Kidney (tissue), 14 donors: ENCODE results near the gene RAI1. TPM values are rescaled to one million over a fixed set of nuclear protein-coding genes. Genes with fewer than 3 reads are reported as not detected.

ENCODE experiments used
- DNase-seq, 5 donors: peaks; one replicate each; pipeline ENCODE4 v3.0.0-alpha.2; 2013 to 2020
- FAIRE-seq: peaks from 2 replicates; lab custom pipeline; 2012; peaks lifted over from hg19 to GRCh38; lab: Jason Lieb, UNC
- H3K27ac ChIP-seq, 2 donors: one replicate each; pipeline ENCODE4 v1.7.0; 2013; ENCODE audit warnings: low read depth in 2 of 2, low read length in 2 of 2, inconsistent platforms in 1 of 2
- H3K27me3 ChIP-seq: one replicate; pipeline ENCODE4 v1.7.1; 2013; ENCODE audit warnings: low read length, inconsistent platforms; ENCODE audit not compliant: control insufficient read depth, insufficient read depth
- H3K36me3 ChIP-seq, 3 donors: one replicate each; pipeline versions ENCODE4 v1.7.0 to v1.7.1; 2013; ENCODE audit warnings: low read length in 3 of 3, control low read depth in 1 of 3, inconsistent platforms in 1 of 3; ENCODE audit not compliant: insufficient read depth in 3 of 3, control insufficient read depth in 2 of 3
- H3K4me1 ChIP-seq, 3 donors: one replicate each; pipeline versions ENCODE4 v1.7.0 to v1.7.1; 2013; ENCODE audit warnings: low read length in 3 of 3, inconsistent platforms in 1 of 3, low read depth in 1 of 3; ENCODE audit not compliant: control insufficient read depth in 2 of 3, insufficient read depth in 2 of 3
- H3K4me3 ChIP-seq, 3 donors: one replicate each; pipeline versions ENCODE4 v1.7.0 to v1.8.1; 2013; ENCODE audit warnings: low read length in 3 of 3, control low read depth in 1 of 3, inconsistent platforms in 1 of 3
- H3K9ac ChIP-seq, 3 donors: one replicate each; pipeline versions ENCODE4 v1.7.0 to v1.7.1; 2013; ENCODE audit warnings: low read length in 3 of 3, control low read depth in 1 of 3, inconsistent platforms in 1 of 3
- H3K9me3 ChIP-seq, 3 donors: one replicate each; pipeline versions ENCODE4 v1.7.0 to v1.7.1; 2013; ENCODE audit warnings: low read length in 3 of 3, control low read depth in 1 of 3, inconsistent platforms in 1 of 3; ENCODE audit not compliant: control insufficient read depth in 2 of 3, insufficient read depth in 1 of 3
- intact Hi-C: fragments of 100-400 bp; cut with DNase I; formaldehyde crosslinking; loops from one replicate; pipeline ENCODE4 v1.11.1; 2022
- polyA plus RNA-seq: library from polyadenylated mRNA; stranded (reverse); fragments of 350-450 nt; fragmentation: Illumina TruSeq; extraction: RNeasy Lipid Tissue Mini Kit (QIAGEN cat#74804); gene quantifications from one replicate; pipeline ENCODE4 v1.2.3, GENCODE V29; 2014; ENCODE audit warnings: low read depth, low replicate concordance; ENCODE audit not compliant: insufficient read depth
- total RNA-seq: library from RNA; stranded (reverse); fragmentation: NEBNext Ultra II Directional; extraction: Animal tissue kit (Norgen Biotek cat#: 25700); gene quantifications from one replicate; pipeline ENCODE4 v1.2.1, GENCODE V29; 2021
- TF ChIP-seq, protein P1 (sequence below): IDR thresholded peaks from 3 replicates; pipeline ENCODE4 v1.5.1; 2012; ENCODE audit warnings: mild to moderate bottlenecking, moderate library complexity, borderline replicate concordance; ENCODE audit not compliant: insufficient read depth; ENCODE audit errors: extremely low read depth
- donor health status: control.
- donor health status: control.
- donor health status: control.
- donor health status: control.
- donor health status: control.
- donor health status: DM: yes; HTN: yes; CAD: no.
- donor health status: Normal renal cell carcinoma (clear cell type).

The RAI1 gene
- total and polyA plus RNA-seq, 2 donors from 2014 or later, result 6.7 to 50.5 TPM

DNA sequence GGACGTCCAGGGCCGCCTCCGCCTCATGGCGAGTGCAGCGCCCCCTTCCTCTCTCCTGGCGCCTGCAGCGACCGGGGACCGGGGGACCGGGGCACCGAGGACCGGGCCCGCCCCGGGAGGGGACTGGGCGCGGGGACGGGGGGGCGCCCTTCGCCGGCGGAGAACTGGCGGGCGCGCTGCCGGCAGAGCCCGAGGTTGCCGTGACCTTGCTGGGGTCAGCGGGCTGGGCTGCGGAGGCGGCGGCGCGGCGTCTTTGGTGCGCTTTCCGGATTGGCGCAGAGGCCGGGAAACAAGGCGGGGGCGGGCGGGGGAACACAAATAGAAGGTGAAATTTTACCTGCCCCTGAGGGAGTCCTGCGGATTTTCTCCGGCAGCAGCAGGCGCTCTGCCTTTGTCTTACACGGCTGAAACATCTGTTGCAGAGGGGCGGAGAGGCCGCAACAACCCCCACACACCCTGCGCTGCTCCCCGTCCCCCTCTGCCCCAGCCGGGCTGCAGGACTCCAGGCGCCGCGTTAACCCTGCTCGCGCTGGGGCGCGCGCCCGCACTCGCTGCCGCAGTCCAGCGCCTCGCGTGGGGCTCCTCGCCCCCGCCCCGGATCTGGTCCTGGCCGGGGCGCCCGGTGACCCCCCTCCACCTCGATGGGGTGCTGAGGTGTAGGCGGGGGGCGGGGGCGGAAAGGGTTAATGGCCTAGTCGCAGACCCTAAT is 102.0 kb downstream of the RAI1 start:
- Histone ChIP-seq H3K27me3 (no peaks in the 10 kb centered on the region), H3K36me3 (no peaks in the 10 kb centered on the region), H3K9me3 (no peaks in the 10 kb centered on the region), H3K27ac (peak overlapping the region; percentile 74 to 86), H3K4me3 (peak overlapping the region in 2 of 3 donors; percentile 30 to 46), H3K9ac (peak overlapping the region in 1 of 3 donors; percentile 61), H3K4me1 (peaks cover 0 to 29% (median 4%) of the 10 kb centered on the region in 3 donors)
- DNase-seq (peak; percentile 88 to 91 (median 90)), FAIRE-seq (no peak)
- intact Hi-C loops, result no loop called here
- TF ChIP-seq, protein P1, sequence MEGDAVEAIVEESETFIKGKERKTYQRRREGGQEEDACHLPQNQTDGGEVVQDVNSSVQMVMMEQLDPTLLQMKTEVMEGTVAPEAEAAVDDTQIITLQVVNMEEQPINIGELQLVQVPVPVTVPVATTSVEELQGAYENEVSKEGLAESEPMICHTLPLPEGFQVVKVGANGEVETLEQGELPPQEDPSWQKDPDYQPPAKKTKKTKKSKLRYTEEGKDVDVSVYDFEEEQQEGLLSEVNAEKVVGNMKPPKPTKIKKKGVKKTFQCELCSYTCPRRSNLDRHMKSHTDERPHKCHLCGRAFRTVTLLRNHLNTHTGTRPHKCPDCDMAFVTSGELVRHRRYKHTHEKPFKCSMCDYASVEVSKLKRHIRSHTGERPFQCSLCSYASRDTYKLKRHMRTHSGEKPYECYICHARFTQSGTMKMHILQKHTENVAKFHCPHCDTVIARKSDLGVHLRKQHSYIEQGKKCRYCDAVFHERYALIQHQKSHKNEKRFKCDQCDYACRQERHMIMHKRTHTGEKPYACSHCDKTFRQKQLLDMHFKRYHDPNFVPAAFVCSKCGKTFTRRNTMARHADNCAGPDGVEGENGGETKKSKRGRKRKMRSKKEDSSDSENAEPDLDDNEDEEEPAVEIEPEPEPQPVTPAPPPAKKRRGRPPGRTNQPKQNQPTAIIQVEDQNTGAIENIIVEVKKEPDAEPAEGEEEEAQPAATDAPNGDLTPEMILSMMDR, result no peak

DNA sequence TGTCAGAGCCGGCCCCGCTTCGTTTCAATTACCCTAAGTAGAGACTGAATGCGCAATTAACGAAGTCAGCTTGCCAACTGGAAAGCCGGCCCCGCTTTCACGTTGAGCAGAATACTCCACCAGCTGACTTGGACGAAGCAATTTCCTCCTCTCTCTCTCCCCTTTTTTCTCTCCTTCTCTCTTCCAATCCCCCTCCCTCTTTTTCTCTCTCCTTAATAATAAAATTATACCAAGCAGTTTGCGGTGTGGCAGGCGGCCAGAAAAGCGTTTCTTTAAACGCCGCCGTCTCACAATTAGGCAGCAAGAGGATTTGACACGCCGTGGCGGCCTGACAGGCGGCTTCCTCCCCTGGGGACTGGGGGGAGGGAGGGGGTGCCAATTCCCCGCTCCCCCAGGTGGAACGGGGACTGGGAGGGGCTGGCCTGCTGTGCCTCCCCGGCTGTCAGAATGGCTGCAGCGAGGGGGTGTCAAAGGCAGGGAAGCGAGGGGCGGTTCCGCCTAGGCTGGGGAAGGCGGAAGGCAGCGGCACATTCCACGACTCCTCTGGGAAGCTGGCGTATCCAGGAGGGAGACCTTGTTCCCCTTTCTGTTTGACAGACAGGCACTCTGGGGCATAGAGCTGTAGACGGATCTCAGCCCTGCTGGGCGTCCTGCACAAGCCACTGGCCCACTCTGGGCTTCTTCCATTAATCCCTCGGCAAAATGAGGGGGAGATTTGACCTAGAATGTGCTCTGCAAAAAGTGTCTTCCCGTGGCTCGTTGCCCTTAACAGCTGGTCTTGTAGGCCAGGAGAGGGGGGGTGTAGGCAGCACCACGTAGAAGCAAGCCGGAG is 102.8 kb downstream of the RAI1 start:
- intact Hi-C loops, result no loop called here
- H3K27ac ChIP-seq, result peak overlapping the region; percentile 71 to 86
- FAIRE-seq (no peak), DNase-seq (peak; percentile 68 to 93 (median 83))
- no peaks in the 10 kb centered on the region for H3K27me3 ChIP-seq
- peak overlapping the region in 1 of 3 donors; percentile 61 for H3K9ac ChIP-seq
- peaks cover 0 to 27% (median 4%) of the 10 kb centered on the region in 3 donors for H3K4me1 ChIP-seq
- H3K4me3 ChIP-seq, result peak overlapping the region in 2 of 3 donors; percentile 32 to 46
- H3K9me3 ChIP-seq, result no peaks in the 10 kb centered on the region
- no peaks in the 10 kb centered on the region for H3K36me3 ChIP-seq
- TF ChIP-seq, protein P1, result no peak

DNA sequence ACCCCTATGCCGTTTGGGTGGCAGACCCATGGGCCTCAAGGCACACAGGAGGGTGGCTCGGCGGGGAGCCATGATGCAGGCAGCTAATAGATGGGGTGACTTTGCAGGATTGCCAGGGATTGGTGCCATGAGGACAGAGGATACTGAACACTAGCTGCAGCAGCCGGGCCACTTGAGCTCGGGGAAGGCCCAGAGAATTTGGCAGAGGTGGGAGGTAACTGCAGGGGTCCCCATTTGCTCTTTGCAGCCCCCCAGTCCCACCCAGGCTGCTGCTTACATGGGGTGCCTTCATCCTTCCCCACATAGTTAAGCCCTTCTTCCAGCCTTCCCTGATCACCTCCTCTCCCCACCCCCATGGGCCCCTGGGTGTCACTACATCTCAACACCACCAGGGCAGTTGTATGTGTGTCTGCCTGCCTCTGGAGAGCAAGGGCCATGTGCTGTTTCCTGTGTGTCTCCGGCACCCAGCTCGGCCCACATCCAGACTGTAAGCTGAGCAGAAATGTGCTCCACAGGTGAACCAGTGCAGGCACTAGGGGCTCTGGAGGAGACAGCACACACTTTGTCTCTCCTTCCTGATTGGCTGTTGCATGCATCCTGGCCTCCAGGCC is 103.5 kb downstream of the RAI1 start:
- TF ChIP-seq, protein P1, result no peak
- Histone ChIP-seq H3K27ac (peak overlapping the region in 1 of 2 donors; percentile 86), H3K9ac (peak overlapping the region in 1 of 3 donors; percentile 61), H3K36me3 (no peaks in the 10 kb centered on the region), H3K9me3 (no peaks in the 10 kb centered on the region), H3K4me1 (peaks cover 0 to 26% (median 0%) of the 10 kb centered on the region in 3 donors), H3K27me3 (no peaks in the 10 kb centered on the region), H3K4me3 (peak overlapping the region in 1 of 3 donors; percentile 46)
- intact Hi-C loops, result no loop called here
- no peak for DNase-seq
- FAIRE-seq, result no peak
